Activated T-cell treated with anti-CD3 and anti-CD28 coated beads, Interleukin-2, amount 50 U/mL, for 24 hours (primary cell): ENCODE measurements around the gene DNAH2.

Experiments
- DNase-seq: peaks from one replicate; pipeline ENCODE4 v3.0.0-alpha.2; 2020
- H3K27ac Mint-ChIP-seq: 2 replicates; pipeline ENCODE4 v1.8.0; 2020; ENCODE audit warnings: mild to moderate bottlenecking, mixed read lengths
- H3K27me3 Mint-ChIP-seq: 2 replicates; pipeline ENCODE4 v1.8.0; 2020; ENCODE audit warnings: mixed read lengths
- H3K36me3 Mint-ChIP-seq: 2 replicates; pipeline ENCODE4 v1.8.0; 2020; ENCODE audit warnings: low read depth, mixed read lengths
- H3K4me1 Mint-ChIP-seq: 2 replicates; pipeline ENCODE4 v1.8.0; 2020; ENCODE audit warnings: low read depth, mixed read lengths
- H3K4me3 Mint-ChIP-seq: 2 replicates; pipeline ENCODE4 v1.8.0; 2020; ENCODE audit warnings: mild to moderate bottlenecking, moderate library complexity, mixed read lengths
- H3K9me3 Mint-ChIP-seq: 2 replicates; pipeline ENCODE4 v1.8.0; 2020; ENCODE audit warnings: mixed read lengths

DNAH2 gene

GRCh38 chr17:7837408-7838088 lies 120.0 kb downstream of the DNAH2 start:
- H3K9me3 Mint-ChIP-seq: no peaks in the 10 kb centered on the region
- H3K4me1 Mint-ChIP-seq: peaks cover 70% of the 10 kb centered on the region
- H3K36me3 Mint-ChIP-seq: peaks cover 17% of the 10 kb centered on the region
- no peak for DNase-seq
- no peaks in the 10 kb centered on the region for H3K27me3 Mint-ChIP-seq
- peak overlapping the region; percentile 95 for H3K27ac Mint-ChIP-seq
- peak overlapping the region; percentile 84 for H3K4me3 Mint-ChIP-seq

- Mint-ChIP-seq H3K9me3 (no peaks in the 10 kb centered on the region), H3K4me3 (peak overlapping the region; percentile 84), H3K36me3 (peaks cover 24% of the 10 kb centered on the region), H3K27ac (peak overlapping the region; percentile 95), H3K4me1 (peaks cover 67% of the 10 kb centered on the region), H3K27me3 (no peaks in the 10 kb centered on the region)
- DNase-seq: no peak
Observed at GRCh38 chr17:7838090-7839075, 120.8 kb downstream of the DNAH2 start.

- no peak for DNase-seq
- peaks cover 61% of the 10 kb centered on the region for H3K4me1 Mint-ChIP-seq
- peak overlapping the region; percentile 100 for H3K27ac Mint-ChIP-seq
- peaks cover 32% of the 10 kb centered on the region for H3K36me3 Mint-ChIP-seq
- H3K27me3 Mint-ChIP-seq: no peaks in the 10 kb centered on the region
- H3K4me3 Mint-ChIP-seq: peak overlapping the region; percentile 56
- H3K9me3 Mint-ChIP-seq: no peaks in the 10 kb centered on the region
Observed at GRCh38 chr17:7839190-7839875, 121.8 kb downstream of the DNAH2 start.

DNA sequence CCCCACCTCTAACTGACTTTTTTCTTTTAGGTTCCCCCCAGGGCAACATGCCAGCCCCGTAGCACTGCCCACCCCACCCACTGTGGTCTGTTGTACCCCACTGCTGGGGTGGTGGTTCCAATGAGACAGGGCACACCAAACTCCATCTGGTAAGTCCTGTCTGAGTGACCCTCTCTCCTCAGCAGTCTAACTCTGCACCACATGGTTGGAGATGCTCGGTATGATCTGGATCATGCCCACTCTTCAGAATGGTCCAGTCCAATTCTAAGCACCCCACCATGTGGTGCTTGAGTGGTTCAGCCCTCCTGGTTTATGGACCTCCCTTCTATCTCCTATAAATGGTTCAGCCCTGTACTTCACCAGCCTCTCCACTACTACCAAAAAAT lies 122.3 kb downstream of the DNAH2 start:
- Mint-ChIP-seq H3K4me3 (peak overlapping the region; percentile 97), H3K36me3 (peaks cover 35% of the 10 kb centered on the region), H3K4me1 (peaks cover 58% of the 10 kb centered on the region), H3K27ac (peak overlapping the region; percentile 100), H3K9me3 (no peaks in the 10 kb centered on the region), H3K27me3 (no peaks in the 10 kb centered on the region)
- no peak for DNase-seq

DNA sequence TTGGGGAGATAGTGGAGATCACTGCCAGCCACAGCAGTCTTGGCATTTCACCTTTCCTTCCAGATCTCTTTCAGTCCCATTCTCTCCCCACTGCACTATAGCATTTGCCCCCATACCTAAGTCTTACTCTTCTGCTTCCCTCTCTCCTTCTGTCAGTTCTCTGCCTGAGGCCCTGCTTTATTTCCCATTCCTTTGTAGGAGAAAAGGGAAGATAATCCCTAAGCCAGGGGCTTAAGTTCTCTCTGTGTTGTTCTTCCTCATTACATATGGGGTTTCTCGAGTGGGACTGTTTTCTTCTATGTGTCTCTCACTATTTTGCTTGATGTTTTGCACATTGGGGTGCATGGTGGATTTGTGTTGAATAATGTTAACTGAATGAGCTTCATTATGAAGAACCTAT lies 122.9 kb downstream of the DNAH2 start:
- DNase-seq: no peak
- Mint-ChIP-seq H3K9me3 (no peaks in the 10 kb centered on the region), H3K4me3 (peak overlapping the region; percentile 97), H3K36me3 (peaks cover 36% of the 10 kb centered on the region), H3K27me3 (no peaks in the 10 kb centered on the region), H3K27ac (peak overlapping the region; percentile 100), H3K4me1 (peaks cover 56% of the 10 kb centered on the region)

GRCh38 chr17:7840875-7841274 lies 123.3 kb downstream of the DNAH2 start:
- DNase-seq: no peak
- no peaks in the 10 kb centered on the region for H3K27me3 Mint-ChIP-seq
- H3K27ac Mint-ChIP-seq: peak overlapping the region; percentile 100

GRCh38 chr17:7841396-7841914 lies 123.9 kb downstream of the DNAH2 start:
- H3K27me3 Mint-ChIP-seq: no peaks in the 10 kb centered on the region
- peak overlapping the region; percentile 100 for H3K27ac Mint-ChIP-seq
- DNase-seq: no peak
- H3K4me1 Mint-ChIP-seq: peaks cover 58% of the 10 kb centered on the region
- peak overlapping the region; percentile 97 for H3K4me3 Mint-ChIP-seq
- H3K36me3 Mint-ChIP-seq: peaks cover 46% of the 10 kb centered on the region
- H3K9me3 Mint-ChIP-seq: no peaks in the 10 kb centered on the region

More at GRCh38 chr17:7840875-7841274, 123.3 kb downstream of the DNAH2 start:
- H3K4me1 Mint-ChIP-seq: peaks cover 58% of the 10 kb centered on the region
- H3K9me3 Mint-ChIP-seq: no peaks in the 10 kb centered on the region
- peak overlapping the region; percentile 97 for H3K4me3 Mint-ChIP-seq
- H3K36me3 Mint-ChIP-seq: peaks cover 40% of the 10 kb centered on the region

DNA sequence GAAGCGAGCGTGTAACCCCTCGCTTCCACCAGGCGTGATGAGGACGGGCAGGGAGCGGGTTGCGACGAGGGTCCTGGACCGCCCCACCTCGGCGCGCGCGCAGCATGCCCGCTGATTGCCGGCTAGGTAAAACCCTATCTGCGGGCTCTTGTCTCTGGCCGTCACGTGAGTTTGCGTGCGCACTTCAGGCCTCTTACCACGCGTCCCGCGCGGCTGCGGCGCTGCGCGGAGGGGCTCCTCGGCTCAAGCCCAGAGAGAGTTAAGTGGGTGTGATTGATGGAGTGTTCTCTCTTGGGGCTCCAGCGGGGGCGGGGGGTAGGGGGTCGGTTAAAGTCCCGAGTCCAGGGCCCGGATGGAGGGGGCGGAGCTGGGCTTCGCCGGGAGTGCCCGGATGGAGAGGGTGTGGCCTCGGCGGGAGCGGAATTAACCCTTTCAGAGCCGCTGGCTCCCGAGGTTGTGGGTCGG lies 124.4 kb downstream of the DNAH2 start:
- H3K4me1 Mint-ChIP-seq: peaks cover 57% of the 10 kb centered on the region
- DNase-seq: peak; percentile 93
- peak overlapping the region; percentile 97 for H3K4me3 Mint-ChIP-seq
- H3K27ac Mint-ChIP-seq: peak overlapping the region; percentile 100
- peaks cover 51% of the 10 kb centered on the region for H3K36me3 Mint-ChIP-seq
- no peaks in the 10 kb centered on the region for H3K9me3 Mint-ChIP-seq
- H3K27me3 Mint-ChIP-seq: no peaks in the 10 kb centered on the region

- Mint-ChIP-seq H3K27ac (peak overlapping the region; percentile 100), H3K4me1 (peaks cover 55% of the 10 kb centered on the region), H3K4me3 (peak overlapping the region; percentile 97), H3K36me3 (peaks cover 56% of the 10 kb centered on the region), H3K9me3 (no peaks in the 10 kb centered on the region), H3K27me3 (no peaks in the 10 kb centered on the region)
- peak; percentile 96 for DNase-seq
Observed at GRCh38 chr17:7842380-7843256, 125.1 kb downstream of the DNAH2 start.

- Mint-ChIP-seq H3K9me3 (no peaks in the 10 kb centered on the region), H3K36me3 (peaks cover 60% of the 10 kb centered on the region), H3K27ac (peak overlapping the region; percentile 100), H3K4me1 (peaks cover 56% of the 10 kb centered on the region), H3K27me3 (no peaks in the 10 kb centered on the region), H3K4me3 (peak overlapping the region; percentile 97)
- DNase-seq: peak; percentile 82
Observed at GRCh38 chr17:7843257-7843535, 125.7 kb downstream of the DNAH2 start.

DNA sequence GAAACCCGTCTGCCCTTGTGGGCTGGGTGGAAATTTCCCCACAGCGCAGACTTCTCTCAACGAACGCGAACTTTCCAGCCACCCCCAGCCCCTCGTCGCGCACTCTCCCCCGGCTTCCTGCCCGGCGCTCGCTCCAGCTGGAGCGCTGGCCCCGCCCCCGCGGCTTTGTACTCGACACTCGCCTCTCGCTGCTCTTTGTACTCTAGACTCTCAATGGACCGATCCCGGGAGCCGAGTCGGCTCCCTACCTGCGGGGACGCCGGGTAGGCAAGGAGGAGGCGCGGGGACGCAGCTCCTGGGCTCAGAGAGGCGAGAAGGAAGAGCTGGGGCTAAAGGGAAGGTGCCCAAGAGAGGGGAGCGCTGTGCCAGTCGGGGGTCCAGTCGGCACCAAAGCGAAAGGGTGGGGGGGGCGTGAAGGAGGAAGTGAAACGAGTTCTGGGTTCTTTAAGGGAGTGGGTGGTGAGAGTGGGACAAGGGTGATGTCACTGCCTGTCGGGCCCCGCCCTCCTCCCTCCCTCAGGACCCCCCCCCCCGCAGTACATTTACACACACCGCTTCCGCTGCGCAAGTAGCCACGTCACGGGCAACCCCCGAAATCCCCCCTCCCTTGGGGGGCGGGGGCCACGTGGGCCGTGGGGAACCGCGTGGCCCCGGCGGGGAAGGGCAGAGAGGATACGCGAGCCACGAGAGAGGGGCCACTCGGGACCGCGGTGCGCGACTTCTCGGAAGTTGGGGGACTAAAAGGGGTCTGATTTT lies 126.2 kb downstream of the DNAH2 start:
- Mint-ChIP-seq H3K9me3 (no peaks in the 10 kb centered on the region), H3K4me3 (peak overlapping the region; percentile 97), H3K4me1 (peaks cover 54% of the 10 kb centered on the region), H3K27ac (peak overlapping the region; percentile 100), H3K27me3 (no peaks in the 10 kb centered on the region), H3K36me3 (peaks cover 62% of the 10 kb centered on the region)
- peak; percentile 94 for DNase-seq

- H3K4me3 Mint-ChIP-seq: peak overlapping the region; percentile 97
- peak; percentile 88 for DNase-seq
- H3K27me3 Mint-ChIP-seq: no peaks in the 10 kb centered on the region
- H3K9me3 Mint-ChIP-seq: no peaks in the 10 kb centered on the region
- H3K36me3 Mint-ChIP-seq: peaks cover 69% of the 10 kb centered on the region
- H3K27ac Mint-ChIP-seq: peak overlapping the region; percentile 100
- H3K4me1 Mint-ChIP-seq: peaks cover 51% of the 10 kb centered on the region
Observed at GRCh38 chr17:7844292-7845154, 127.0 kb downstream of the DNAH2 start.
